ENCODE data around the gene MX2.

GRCh38 chr21:41393876-41394465 lies 32.1 kb downstream of the MX2 start:
- TF ChIP-seq POLR2A (IDR thresholded peaks at IDR 0.05) (no peak), CTCF (IDR thresholded peaks at IDR 0.05) (no peak)
